GM12891 (cell line): ENCODE data around the gene GPAT2.
"Not testable (repeated sequence)": the region's sequence is repeated elsewhere in the genome, so short reads cannot be mapped to it uniquely, and the experiment has no call there.

Experiments used
- POLR2A ChIP-seq: IDR thresholded peaks from 2 replicates; pipeline ENCODE4 v1.6.1; 2011; ENCODE audit warnings: low read depth, low read length, control low read depth
- POLR2AphosphoS5 ChIP-seq: IDR thresholded peaks from 2 replicates; pipeline ENCODE4 v1.6.1; 2011; ENCODE audit warnings: low read depth, low read length, control low read depth
- POU2F2 ChIP-seq: IDR thresholded peaks from 2 replicates; pipeline ENCODE4 v1.6.1; 2011; ENCODE audit warnings: low read depth, mild to moderate bottlenecking, control low read depth, low read length, moderate library complexity
- SPI1 ChIP-seq: IDR thresholded peaks from 2 replicates; pipeline ENCODE4 v1.6.1; 2011; ENCODE audit warnings: low read depth, low read length, control low read depth
- TAF1 ChIP-seq: IDR thresholded peaks from 2 replicates; pipeline ENCODE4 v1.6.1; 2011; ENCODE audit warnings: low read depth, low read length, control low read depth

GRCh38 chr2:96035554-96035953 is 838 bp upstream of the GPAT2 start:
- TF ChIP-seq POLR2A, POLR2AphosphoS5, SPI1, TAF1, POU2F2: not testable (repeated sequence)
